Breast epithelium (tissue), 4 donors: ENCODE measurements around the gene HPX. TPM values are rescaled to one million over a fixed set of nuclear protein-coding genes. Genes with fewer than 3 reads are reported as not detected.

Experiments
- DNase-seq, 2 donors: peaks; one replicate each; pipeline ENCODE4 v3.0.0-alpha.2; 2019; ENCODE audit warnings: low spot score in 2 of 2
- H3K27ac ChIP-seq, 2 donors: fragments of 200-600 bp; sonication (generic) in 1 of 2; one replicate each; pipeline ENCODE4 v1.5.1; 2016 to 2019; ENCODE audit warnings: mild to moderate bottlenecking in 1 of 2
- H3K27me3 ChIP-seq, 2 donors: fragments of 200-600 bp; sonication (generic) in 1 of 2; one replicate each; pipeline versions ENCODE4 v1.5.1 to v1.6.0; 2017 to 2019; ENCODE audit warnings: control low read depth in 1 of 2, mild to moderate bottlenecking in 1 of 2
- H3K36me3 ChIP-seq: fragments of 200-600 bp; one replicate; pipeline ENCODE4 v1.5.1; 2019
- H3K4me1 ChIP-seq, 2 donors: fragments of 200-600 bp; sonication (generic); one replicate each; pipeline ENCODE4 v1.5.1; 2016 to 2019; ENCODE audit warnings: control low read depth in 1 of 2
- H3K4me3 ChIP-seq, 3 donors: fragments of 200-600 bp; sonication (generic); 1 replicate in 2 of 3; 2 replicates in 1 of 3; pipeline ENCODE4 v1.5.1; 2016 to 2019; ENCODE audit warnings: mild to moderate bottlenecking in 3 of 3, moderate library complexity in 2 of 3
- H3K9me3 ChIP-seq, 2 donors: fragments of 200-600 bp; sonication (generic) in 1 of 2; one replicate each; pipeline ENCODE4 v1.5.1; 2016 to 2019; ENCODE audit warnings: control low read depth in 1 of 2
- CTCF ChIP-seq, 3 donors: fragments of 450-650 bp; IDR thresholded peaks; one replicate each; pipeline ENCODE4 v1.5.1; 2016 to 2017; ENCODE audit warnings: antibody characterized with exemption in 3 of 3, mild to moderate bottlenecking in 3 of 3, moderate library complexity in 3 of 3
- POLR2A ChIP-seq: fragments of 450-650 bp; IDR thresholded peaks from one replicate; pipeline ENCODE4 v1.6.1; 2016; ENCODE audit warnings: antibody characterized with exemption, mild to moderate bottlenecking, moderate library complexity
- POLR2AphosphoS5 ChIP-seq, 3 donors: sonication (generic); formaldehyde crosslinking; IDR thresholded peaks; one replicate each; pipeline ENCODE4 v1.6.1; 2017; ENCODE audit warnings: antibody characterized with exemption in 3 of 3
- intact Hi-C: fragments of 100-400 bp; cut with DNase I; formaldehyde crosslinking; loops from one replicate; pipeline ENCODE4 v1.15.1; 2023; ENCODE audit warnings: low total_unique reads
- total RNA-seq, 3 donors: library from RNA; depleted of rRNA; stranded (reverse); fragments of >200 nt; gene quantifications; one replicate each; pipeline ENCODE4 v1.1.0, GENCODE V29; 2016

The HPX gene
- total RNA-seq, 3 donors from 2014 or later, result 0.96 to 25.2 (median 12.9) TPM

- DNase-seq, result no peak
- H3K27me3 ChIP-seq, result no peaks in the 10 kb centered on the region
- H3K9me3 ChIP-seq, result no peaks in the 10 kb centered on the region
- intact Hi-C loops, result no loop called here
- TF ChIP-seq POLR2A (no peak), POLR2AphosphoS5 (IDR thresholded peaks at IDR 0.05) (no peak), CTCF (IDR thresholded peaks at IDR 0.05) (no peak)
- no peak overlapping the region for H3K27ac ChIP-seq
- no peaks in the 10 kb centered on the region for H3K4me1 ChIP-seq
- H3K4me3 ChIP-seq, result no peak overlapping the region
- H3K36me3 ChIP-seq, result no peaks in the 10 kb centered on the region
Measured at GRCh38 chr11:6404342-6405051, 36.3 kb downstream of the HPX start.

GRCh38 chr11:6403539-6403938, 37.2 kb downstream of the HPX start:
- no peak overlapping the region for H3K27ac ChIP-seq
- no peak for DNase-seq
- no peaks in the 10 kb centered on the region for H3K9me3 ChIP-seq
- no peaks in the 10 kb centered on the region for H3K36me3 ChIP-seq
- no peaks in the 10 kb centered on the region for H3K4me1 ChIP-seq
- intact Hi-C loops, result no loop called here
- no peak overlapping the region for H3K4me3 ChIP-seq
- H3K27me3 ChIP-seq, result no peaks in the 10 kb centered on the region
- TF ChIP-seq CTCF (IDR thresholded peaks at IDR 0.05) (no peak), POLR2AphosphoS5 (IDR thresholded peaks at IDR 0.05) (no peak), POLR2A (no peak)

GRCh38 chr11:6402561-6402981, 38.2 kb downstream of the HPX start:
- Histone ChIP-seq H3K9me3 (no peaks in the 10 kb centered on the region), H3K27ac (no peak overlapping the region), H3K27me3 (no peaks in the 10 kb centered on the region), H3K4me1 (no peaks in the 10 kb centered on the region), H3K4me3 (no peak overlapping the region), H3K36me3 (no peaks in the 10 kb centered on the region)
- intact Hi-C loops, result no loop called here
- DNase-seq, result no peak
- TF ChIP-seq CTCF (IDR thresholded peaks at IDR 0.05) (no peak), POLR2AphosphoS5 (IDR thresholded peaks at IDR 0.05) (no peak), POLR2A (no peak)

- intact Hi-C loops, result no loop called here
- H3K36me3 ChIP-seq, result no peaks in the 10 kb centered on the region
- no peak overlapping the region for H3K27ac ChIP-seq
- DNase-seq, result no peak
- TF ChIP-seq POLR2AphosphoS5 (IDR thresholded peaks at IDR 0.05), result no peak
- no peak for TF ChIP-seq POLR2A
- TF ChIP-seq CTCF (IDR thresholded peaks at IDR 0.05), result no peak
- H3K9me3 ChIP-seq, result no peaks in the 10 kb centered on the region
- H3K4me1 ChIP-seq, result no peaks in the 10 kb centered on the region
- H3K4me3 ChIP-seq, result no peak overlapping the region
- H3K27me3 ChIP-seq, result no peaks in the 10 kb centered on the region
Measured at GRCh38 chr11:6402061-6402470, 38.7 kb downstream of the HPX start.

- no peaks in the 10 kb centered on the region for H3K36me3 ChIP-seq
- no peak overlapping the region for H3K27ac ChIP-seq
- no peak for DNase-seq
- no peaks in the 10 kb centered on the region for H3K9me3 ChIP-seq
- no peaks in the 10 kb centered on the region for H3K4me1 ChIP-seq
- no peaks in the 10 kb centered on the region for H3K27me3 ChIP-seq
- intact Hi-C loops, result no loop called here
- TF ChIP-seq CTCF (IDR thresholded peaks at IDR 0.05), result no peak
- TF ChIP-seq POLR2A, result no peak
- no peak for TF ChIP-seq POLR2AphosphoS5 (IDR thresholded peaks at IDR 0.05)
- H3K4me3 ChIP-seq, result no peak overlapping the region
Measured at GRCh38 chr11:6401464-6401863, 39.3 kb downstream of the HPX start.
